Epithelial cell of proximal tubule (primary cell): ENCODE results near the gene NCF2. TPM values are rescaled to one million over a fixed set of nuclear protein-coding genes. Genes with fewer than 3 reads are reported as not detected.

Experiments
- DNase-seq: peaks from one replicate; pipeline ENCODE4 v3.0.0-alpha.2; 2011; ENCODE audit warnings: low read depth
- H3K4me3 ChIP-seq: 2 replicates; pipeline ENCODE4 v1.5.1; 2011; ENCODE audit warnings: low read depth, mild to moderate bottlenecking, low read length
- total RNA-seq: library from RNA; depleted of rRNA; stranded (reverse); fragments of >200 nt; gene quantifications from 2 replicates; pipeline ENCODE4 v1.2.3, GENCODE V29; 2015
- TF ChIP-seq, protein P1 (sequence below): conservative IDR thresholded peaks from 2 replicates; pipeline ENCODE4 v1.5.1; 2012; ENCODE audit warnings: low read depth, mild to moderate bottlenecking, low read length

NCF2 gene
- total RNA-seq, 1 donor from 2014 or later, result 25.6 TPM

DNA sequence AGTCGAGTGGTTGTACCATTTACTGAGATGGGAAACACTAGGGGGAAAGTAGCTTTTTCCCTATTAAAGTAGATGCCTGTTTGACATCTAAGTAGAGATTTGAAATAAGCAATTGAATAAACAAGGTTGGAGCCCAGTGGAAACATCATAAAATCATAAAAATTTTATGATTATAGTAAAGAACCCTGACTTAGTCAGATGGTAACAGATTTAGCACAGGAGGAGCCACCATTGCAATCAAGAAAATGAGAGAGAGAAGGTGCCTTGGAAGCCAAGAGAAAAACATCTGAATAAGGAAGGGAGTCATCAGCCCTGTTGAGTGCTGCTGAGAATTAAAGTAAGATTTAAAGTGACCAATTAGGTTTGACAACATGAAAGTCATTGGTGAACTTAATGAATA, 68.2 kb downstream of the NCF2 start:
- TF ChIP-seq, protein P1, sequence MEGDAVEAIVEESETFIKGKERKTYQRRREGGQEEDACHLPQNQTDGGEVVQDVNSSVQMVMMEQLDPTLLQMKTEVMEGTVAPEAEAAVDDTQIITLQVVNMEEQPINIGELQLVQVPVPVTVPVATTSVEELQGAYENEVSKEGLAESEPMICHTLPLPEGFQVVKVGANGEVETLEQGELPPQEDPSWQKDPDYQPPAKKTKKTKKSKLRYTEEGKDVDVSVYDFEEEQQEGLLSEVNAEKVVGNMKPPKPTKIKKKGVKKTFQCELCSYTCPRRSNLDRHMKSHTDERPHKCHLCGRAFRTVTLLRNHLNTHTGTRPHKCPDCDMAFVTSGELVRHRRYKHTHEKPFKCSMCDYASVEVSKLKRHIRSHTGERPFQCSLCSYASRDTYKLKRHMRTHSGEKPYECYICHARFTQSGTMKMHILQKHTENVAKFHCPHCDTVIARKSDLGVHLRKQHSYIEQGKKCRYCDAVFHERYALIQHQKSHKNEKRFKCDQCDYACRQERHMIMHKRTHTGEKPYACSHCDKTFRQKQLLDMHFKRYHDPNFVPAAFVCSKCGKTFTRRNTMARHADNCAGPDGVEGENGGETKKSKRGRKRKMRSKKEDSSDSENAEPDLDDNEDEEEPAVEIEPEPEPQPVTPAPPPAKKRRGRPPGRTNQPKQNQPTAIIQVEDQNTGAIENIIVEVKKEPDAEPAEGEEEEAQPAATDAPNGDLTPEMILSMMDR, result no peak
- no peak for DNase-seq
- H3K4me3 ChIP-seq, result no peak overlapping the region

DNA sequence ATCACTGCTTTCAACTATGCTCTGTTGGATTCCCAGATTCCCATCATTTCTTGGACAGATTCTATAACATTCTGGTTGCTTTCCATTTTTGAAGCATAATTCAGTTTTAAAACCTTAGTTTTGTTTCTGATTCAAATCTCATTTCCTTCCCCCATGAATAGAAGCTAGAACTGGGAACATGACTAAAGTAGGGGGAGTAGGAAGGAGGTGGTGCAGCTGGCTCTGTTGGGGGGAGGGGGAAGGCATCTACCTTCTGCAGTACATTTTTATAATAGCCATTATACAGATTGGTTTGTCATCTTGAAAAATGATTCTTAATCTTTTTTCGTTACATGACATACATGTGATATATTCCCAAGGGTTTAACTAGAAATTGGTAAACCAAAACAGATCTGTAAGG, 69.9 kb downstream of the NCF2 start:
- TF ChIP-seq, protein P1, result no peak
- H3K4me3 ChIP-seq, result no peak overlapping the region
- no peak for DNase-seq

DNA sequence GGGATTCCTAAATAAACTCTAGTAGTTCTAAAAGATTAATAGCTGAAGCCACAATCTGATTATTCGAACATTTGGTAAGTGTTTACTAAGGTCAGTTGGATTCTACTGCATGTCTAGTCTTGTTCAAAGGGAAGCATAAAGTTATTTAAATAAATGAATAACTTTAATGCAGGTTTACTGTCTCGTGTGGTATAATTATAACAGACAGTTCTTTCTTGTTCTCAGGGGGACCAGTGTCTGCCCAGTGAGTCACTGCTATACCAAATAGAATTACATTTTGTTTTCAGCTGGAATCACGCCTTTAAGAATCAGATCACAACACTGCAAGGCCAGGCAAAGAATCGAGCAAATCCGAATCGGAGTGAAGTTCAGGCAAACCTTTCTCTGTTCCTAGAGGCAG, 72.9 kb downstream of the NCF2 start:
- DNase-seq, result no peak
- no peak overlapping the region for H3K4me3 ChIP-seq
- TF ChIP-seq, protein P1, result no peak

DNA sequence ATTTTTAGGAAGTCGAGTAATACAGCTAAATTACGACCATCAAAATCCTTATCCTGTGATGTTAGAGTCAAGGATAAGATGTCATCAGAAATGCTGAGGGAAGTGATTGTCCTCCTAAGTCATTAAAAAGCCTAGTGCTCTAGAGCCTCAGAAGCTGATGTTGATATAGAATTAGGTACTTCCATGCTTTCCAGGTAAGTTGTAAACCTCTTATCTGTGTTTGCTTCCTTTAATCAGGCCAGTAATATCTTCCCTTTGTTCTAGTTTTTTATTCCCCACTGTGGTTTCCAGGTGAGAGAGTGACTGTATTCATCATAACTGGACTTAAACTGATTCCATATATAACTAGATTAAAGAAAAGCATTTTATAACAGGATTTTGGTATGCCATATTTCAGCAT, 73.5 kb downstream of the NCF2 start:
- TF ChIP-seq, protein P1, result no peak
- H3K4me3 ChIP-seq, result no peak overlapping the region
- no peak for DNase-seq

DNA sequence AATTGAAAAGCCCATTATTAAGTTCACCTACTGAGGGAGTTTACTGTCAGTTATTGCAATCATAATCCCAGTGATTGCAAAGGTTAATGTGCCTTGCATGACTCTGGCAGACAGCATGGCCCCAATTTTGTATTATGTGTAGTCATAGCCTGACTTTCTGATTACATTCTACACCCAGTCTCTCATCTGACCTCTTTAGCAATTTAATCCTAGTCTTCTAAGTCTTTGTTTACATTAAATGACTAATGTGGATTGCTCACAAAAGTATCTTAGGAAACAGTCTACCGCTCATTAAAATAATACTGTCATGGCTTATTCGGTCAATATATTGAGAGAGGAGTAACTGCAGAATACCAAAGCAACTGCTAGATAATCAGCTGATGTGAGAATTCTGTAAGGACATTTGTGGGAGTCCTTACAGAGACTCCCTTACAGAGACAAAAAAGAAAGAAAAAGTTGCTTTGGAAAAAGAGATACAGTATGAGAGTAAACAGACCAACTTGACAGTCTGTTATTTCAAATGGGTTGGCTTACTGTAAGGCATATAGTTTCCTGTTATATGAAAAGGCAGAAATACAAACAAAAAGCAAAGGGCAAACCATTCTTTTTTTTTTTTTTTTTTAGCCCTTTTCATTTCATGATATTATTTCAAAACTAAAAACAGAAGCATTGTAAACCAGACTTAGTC, 75.1 kb downstream of the NCF2 start:
- H3K4me3 ChIP-seq, result no peak overlapping the region
- TF ChIP-seq, protein P1, result no peak
- no peak for DNase-seq

DNA sequence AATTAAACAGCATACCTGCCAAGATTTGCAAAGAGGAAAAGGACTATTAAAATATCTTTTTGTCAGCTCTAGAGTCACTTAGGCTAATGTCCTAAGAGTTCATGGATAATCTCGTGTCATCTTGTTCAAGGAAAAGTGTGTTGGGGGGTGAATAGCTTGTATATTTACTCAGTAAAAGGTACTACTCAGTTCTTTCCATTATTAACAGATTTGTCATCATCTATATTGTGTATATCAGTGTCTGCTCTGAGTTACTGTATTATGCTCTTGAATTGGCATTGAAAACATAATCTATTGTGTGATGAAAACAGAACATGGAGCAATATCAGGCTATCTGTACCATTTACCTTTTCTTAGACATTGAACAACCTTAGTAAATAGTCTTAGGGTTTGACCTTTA, 76.0 kb downstream of the NCF2 start:
- TF ChIP-seq, protein P1, result no peak
- DNase-seq, result no peak
- H3K4me3 ChIP-seq, result no peak overlapping the region

DNA sequence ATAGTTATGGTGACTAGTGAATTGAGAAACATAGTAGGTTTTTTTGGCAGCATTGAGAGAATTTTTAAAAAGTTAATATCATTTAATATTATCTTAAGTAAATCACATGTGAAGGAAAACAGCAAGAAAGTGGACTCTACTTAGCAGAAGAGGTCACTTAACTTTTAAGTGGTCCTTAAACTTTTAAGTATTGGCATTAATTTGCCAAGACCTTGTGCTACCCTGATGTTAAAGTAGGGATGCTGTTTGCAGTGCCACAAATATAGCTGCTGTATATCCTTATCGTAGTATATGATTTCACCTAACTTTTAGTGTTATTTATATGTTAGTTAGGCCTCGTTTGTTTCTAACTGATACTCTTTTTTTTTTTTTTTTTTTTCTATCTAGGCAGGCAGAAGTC, 77.8 kb downstream of the NCF2 start:
- no peak overlapping the region for H3K4me3 ChIP-seq
- DNase-seq, result no peak
- TF ChIP-seq, protein P1, result no peak
